GM23338 (cell line): ENCODE measurements around the gene CCDC60.

Experiments
- CREB1 ChIP-seq: fragments of 250-450 bp; sonication (Bioruptor Pico); IDR thresholded peaks from 2 replicates; pipeline ENCODE4 v1.5.0; 2020; ENCODE audit warnings: low read depth, mild to moderate bottlenecking, moderate library complexity
- EZH2 ChIP-seq: fragments of 200-600 bp; sonication (generic); IDR thresholded peaks from one replicate; pipeline ENCODE4 v1.8.0; 2017; ENCODE audit warnings: antibody characterized with exemption, mild to moderate bottlenecking, low read depth; ENCODE audit not compliant: unreplicated experiment
- EZH2phosphoT487 ChIP-seq: fragments of 200-600 bp; sonication (generic); IDR thresholded peaks from one replicate; pipeline ENCODE4 v1.8.1; 2018; ENCODE audit warnings: antibody characterized with exemption; ENCODE audit not compliant: unreplicated experiment
- JUNB ChIP-seq: IDR thresholded peaks from one replicate; pipeline ENCODE4 v1.6.1; 2016; ENCODE audit warnings: antibody characterized with exemption; ENCODE audit not compliant: unreplicated experiment
- NANOG ChIP-seq: IDR thresholded peaks from 2 replicates; pipeline ENCODE4 v1.6.1; 2016; ENCODE audit warnings: antibody characterized with exemption, borderline replicate concordance
- POLR2AphosphoS5 ChIP-seq: IDR thresholded peaks from 2 replicates; pipeline ENCODE4 v1.6.1; 2016; ENCODE audit warnings: antibody characterized with exemption, low read depth
- STAT1 ChIP-seq: IDR thresholded peaks from one replicate; pipeline ENCODE4 v1.6.1; 2016; ENCODE audit warnings: antibody characterized with exemption; ENCODE audit not compliant: unreplicated experiment
- ZNF114 ChIP-seq: fragments of 250-450 bp; sonication (Bioruptor Pico); IDR thresholded peaks from 2 replicates; pipeline ENCODE4 v1.5.0; 2020; ENCODE audit warnings: mild to moderate bottlenecking, moderate library complexity
- ZNF331 ChIP-seq: fragments of 250-450 bp; sonication (Bioruptor Pico); IDR thresholded peaks from 2 replicates; pipeline ENCODE4 v1.5.0; 2020; ENCODE audit warnings: low read depth, mild to moderate bottlenecking, moderate library complexity
- TF ChIP-seq, protein P1 (sequence below), 2 experiments: fragments of 200-600 bp in 1 of 2; sonication (generic) in 1 of 2; conservative IDR thresholded peaks; 2 replicates each; pipeline versions ENCODE4 v1.5.1 to v1.6.1; 2016 to 2017; ENCODE audit warnings: antibody characterized with exemption in 2 of 2, low read depth in 2 of 2, mild to moderate bottlenecking in 2 of 2, moderate library complexity in 1 of 2
- TF ChIP-seq, protein P2 (sequence below): IDR thresholded peaks from one replicate; pipeline ENCODE4 v1.6.1; 2018; ENCODE audit warnings: antibody characterized with exemption; ENCODE audit not compliant: unreplicated experiment
- TF ChIP-seq, protein P3 (sequence below): IDR thresholded peaks from 2 replicates; pipeline ENCODE4 v1.6.1; 2016; ENCODE audit warnings: antibody characterized with exemption
- TF ChIP-seq, protein P4 (sequence below): fragments of 250-450 bp; sonication (Bioruptor Pico); IDR thresholded peaks from 2 replicates; pipeline ENCODE4 v1.5.0; 2020; ENCODE audit warnings: mild to moderate bottlenecking, moderate library complexity

DNA sequence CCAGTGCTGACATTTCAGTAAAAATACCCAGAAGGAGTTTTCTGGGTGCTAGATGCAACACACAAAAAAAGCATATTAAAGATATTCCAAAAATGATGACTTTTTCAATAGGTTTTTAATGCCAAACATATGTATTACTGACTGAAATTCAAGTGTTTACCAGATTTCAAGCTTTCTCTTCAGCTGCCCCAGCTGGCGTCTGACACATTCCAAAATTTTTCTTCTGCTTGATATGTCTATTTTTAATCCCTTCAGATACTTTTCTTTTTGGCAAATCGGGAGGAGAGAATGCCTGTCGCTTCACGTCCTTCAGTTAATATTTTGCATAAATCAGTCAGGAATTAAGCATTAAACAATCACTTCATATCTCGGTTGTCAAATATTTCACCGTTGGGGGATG is 7.1 kb upstream of the CCDC60 start:
- TF ChIP-seq, protein P1, sequence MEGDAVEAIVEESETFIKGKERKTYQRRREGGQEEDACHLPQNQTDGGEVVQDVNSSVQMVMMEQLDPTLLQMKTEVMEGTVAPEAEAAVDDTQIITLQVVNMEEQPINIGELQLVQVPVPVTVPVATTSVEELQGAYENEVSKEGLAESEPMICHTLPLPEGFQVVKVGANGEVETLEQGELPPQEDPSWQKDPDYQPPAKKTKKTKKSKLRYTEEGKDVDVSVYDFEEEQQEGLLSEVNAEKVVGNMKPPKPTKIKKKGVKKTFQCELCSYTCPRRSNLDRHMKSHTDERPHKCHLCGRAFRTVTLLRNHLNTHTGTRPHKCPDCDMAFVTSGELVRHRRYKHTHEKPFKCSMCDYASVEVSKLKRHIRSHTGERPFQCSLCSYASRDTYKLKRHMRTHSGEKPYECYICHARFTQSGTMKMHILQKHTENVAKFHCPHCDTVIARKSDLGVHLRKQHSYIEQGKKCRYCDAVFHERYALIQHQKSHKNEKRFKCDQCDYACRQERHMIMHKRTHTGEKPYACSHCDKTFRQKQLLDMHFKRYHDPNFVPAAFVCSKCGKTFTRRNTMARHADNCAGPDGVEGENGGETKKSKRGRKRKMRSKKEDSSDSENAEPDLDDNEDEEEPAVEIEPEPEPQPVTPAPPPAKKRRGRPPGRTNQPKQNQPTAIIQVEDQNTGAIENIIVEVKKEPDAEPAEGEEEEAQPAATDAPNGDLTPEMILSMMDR (conservative IDR thresholded peaks at IDR 0.05; ENCODE audit: low read depth in 2 of 2): no peak
- TF ChIP-seq, protein P2, sequence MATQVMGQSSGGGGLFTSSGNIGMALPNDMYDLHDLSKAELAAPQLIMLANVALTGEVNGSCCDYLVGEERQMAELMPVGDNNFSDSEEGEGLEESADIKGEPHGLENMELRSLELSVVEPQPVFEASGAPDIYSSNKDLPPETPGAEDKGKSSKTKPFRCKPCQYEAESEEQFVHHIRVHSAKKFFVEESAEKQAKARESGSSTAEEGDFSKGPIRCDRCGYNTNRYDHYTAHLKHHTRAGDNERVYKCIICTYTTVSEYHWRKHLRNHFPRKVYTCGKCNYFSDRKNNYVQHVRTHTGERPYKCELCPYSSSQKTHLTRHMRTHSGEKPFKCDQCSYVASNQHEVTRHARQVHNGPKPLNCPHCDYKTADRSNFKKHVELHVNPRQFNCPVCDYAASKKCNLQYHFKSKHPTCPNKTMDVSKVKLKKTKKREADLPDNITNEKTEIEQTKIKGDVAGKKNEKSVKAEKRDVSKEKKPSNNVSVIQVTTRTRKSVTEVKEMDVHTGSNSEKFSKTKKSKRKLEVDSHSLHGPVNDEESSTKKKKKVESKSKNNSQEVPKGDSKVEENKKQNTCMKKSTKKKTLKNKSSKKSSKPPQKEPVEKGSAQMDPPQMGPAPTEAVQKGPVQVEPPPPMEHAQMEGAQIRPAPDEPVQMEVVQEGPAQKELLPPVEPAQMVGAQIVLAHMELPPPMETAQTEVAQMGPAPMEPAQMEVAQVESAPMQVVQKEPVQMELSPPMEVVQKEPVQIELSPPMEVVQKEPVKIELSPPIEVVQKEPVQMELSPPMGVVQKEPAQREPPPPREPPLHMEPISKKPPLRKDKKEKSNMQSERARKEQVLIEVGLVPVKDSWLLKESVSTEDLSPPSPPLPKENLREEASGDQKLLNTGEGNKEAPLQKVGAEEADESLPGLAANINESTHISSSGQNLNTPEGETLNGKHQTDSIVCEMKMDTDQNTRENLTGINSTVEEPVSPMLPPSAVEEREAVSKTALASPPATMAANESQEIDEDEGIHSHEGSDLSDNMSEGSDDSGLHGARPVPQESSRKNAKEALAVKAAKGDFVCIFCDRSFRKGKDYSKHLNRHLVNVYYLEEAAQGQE: no peak
- no peak for TF ChIP-seq POLR2AphosphoS5
- TF ChIP-seq EZH2: no peak
- no peak for TF ChIP-seq EZH2phosphoT487
- TF ChIP-seq, protein P3, sequence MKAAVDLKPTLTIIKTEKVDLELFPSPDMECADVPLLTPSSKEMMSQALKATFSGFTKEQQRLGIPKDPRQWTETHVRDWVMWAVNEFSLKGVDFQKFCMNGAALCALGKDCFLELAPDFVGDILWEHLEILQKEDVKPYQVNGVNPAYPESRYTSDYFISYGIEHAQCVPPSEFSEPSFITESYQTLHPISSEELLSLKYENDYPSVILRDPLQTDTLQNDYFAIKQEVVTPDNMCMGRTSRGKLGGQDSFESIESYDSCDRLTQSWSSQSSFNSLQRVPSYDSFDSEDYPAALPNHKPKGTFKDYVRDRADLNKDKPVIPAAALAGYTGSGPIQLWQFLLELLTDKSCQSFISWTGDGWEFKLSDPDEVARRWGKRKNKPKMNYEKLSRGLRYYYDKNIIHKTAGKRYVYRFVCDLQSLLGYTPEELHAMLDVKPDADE: no peak
- no peak for TF ChIP-seq CREB1 (CRISPR knock-in tag)
- TF ChIP-seq JUNB: no peak
- TF ChIP-seq ZNF331 (CRISPR knock-in tag): no peak
- TF ChIP-seq NANOG: no peak
- TF ChIP-seq ZNF114 (CRISPR knock-in tag): no peak
- TF ChIP-seq, protein P4, sequence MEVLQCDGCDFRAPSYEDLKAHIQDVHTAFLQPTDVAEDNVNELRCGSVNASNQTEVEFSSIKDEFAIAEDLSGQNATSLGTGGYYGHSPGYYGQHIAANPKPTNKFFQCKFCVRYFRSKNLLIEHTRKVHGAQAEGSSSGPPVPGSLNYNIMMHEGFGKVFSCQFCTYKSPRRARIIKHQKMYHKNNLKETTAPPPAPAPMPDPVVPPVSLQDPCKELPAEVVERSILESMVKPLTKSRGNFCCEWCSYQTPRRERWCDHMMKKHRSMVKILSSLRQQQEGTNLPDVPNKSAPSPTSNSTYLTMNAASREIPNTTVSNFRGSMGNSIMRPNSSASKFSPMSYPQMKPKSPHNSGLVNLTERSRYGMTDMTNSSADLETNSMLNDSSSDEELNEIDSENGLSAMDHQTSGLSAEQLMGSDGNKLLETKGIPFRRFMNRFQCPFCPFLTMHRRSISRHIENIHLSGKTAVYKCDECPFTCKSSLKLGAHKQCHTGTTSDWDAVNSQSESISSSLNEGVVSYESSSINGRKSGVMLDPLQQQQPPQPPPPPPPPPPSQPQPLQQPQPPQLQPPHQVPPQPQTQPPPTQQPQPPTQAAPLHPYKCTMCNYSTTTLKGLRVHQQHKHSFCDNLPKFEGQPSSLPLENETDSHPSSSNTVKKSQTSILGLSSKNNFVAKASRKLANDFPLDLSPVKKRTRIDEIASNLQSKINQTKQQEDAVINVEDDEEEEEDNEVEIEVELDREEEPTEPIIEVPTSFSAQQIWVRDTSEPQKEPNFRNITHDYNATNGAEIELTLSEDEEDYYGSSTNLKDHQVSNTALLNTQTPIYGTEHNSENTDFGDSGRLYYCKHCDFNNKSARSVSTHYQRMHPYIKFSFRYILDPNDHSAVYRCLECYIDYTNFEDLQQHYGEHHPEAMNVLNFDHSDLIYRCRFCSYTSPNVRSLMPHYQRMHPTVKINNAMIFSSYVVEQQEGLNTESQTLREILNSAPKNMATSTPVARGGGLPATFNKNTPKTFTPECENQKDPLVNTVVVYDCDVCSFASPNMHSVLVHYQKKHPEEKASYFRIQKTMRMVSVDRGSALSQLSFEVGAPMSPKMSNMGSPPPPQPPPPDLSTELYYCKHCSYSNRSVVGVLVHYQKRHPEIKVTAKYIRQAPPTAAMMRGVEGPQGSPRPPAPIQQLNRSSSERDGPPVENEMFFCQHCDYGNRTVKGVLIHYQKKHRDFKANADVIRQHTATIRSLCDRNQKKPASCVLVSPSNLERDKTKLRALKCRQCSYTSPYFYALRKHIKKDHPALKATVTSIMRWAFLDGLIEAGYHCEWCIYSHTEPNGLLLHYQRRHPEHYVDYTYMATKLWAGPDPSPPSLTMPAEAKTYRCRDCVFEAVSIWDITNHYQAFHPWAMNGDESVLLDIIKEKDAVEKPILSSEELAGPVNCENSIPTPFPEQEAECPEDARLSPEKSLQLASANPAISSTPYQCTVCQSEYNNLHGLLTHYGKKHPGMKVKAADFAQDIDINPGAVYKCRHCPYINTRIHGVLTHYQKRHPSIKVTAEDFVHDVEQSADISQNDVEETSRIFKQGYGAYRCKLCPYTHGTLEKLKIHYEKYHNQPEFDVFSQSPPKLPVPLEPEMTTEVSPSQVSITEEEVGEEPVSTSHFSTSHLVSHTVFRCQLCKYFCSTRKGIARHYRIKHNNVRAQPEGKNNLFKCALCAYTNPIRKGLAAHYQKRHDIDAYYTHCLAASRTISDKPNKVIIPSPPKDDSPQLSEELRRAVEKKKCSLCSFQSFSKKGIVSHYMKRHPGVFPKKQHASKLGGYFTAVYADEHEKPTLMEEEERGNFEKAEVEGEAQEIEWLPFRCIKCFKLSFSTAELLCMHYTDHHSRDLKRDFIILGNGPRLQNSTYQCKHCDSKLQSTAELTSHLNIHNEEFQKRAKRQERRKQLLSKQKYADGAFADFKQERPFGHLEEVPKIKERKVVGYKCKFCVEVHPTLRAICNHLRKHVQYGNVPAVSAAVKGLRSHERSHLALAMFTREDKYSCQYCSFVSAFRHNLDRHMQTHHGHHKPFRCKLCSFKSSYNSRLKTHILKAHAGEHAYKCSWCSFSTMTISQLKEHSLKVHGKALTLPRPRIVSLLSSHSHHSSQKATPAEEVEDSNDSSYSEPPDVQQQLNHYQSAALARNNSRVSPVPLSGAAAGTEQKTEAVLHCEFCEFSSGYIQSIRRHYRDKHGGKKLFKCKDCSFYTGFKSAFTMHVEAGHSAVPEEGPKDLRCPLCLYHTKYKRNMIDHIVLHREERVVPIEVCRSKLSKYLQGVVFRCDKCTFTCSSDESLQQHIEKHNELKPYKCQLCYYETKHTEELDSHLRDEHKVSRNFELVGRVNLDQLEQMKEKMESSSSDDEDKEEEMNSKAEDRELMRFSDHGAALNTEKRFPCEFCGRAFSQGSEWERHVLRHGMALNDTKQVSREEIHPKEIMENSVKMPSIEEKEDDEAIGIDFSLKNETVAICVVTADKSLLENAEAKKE (CRISPR knock-in tag): no peak
- no peak for TF ChIP-seq STAT1
